ENCODE measurements around the gene NAA40.

Gene NAA40

DNA sequence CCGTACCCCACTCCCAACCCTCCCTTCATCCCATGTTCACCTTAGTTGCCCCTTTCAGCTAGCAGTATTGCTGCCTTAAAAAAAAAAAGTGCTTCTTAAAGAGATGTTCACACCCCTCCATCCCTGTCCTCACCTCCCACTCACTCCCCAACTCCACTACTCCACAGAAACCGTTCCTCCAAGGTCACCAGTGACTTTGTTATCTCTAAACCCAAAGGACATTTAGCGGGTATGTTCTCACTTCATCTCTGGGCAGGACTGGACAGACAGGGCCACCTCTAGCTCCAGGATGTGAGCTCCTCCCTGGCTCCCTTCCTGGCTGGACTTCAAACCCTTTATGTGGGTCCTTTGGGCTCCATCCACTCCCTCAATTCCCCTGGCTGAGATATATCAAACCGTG lies 15.5 kb upstream of the NAA40 start:
- TF ChIP-seq, protein P1, sequence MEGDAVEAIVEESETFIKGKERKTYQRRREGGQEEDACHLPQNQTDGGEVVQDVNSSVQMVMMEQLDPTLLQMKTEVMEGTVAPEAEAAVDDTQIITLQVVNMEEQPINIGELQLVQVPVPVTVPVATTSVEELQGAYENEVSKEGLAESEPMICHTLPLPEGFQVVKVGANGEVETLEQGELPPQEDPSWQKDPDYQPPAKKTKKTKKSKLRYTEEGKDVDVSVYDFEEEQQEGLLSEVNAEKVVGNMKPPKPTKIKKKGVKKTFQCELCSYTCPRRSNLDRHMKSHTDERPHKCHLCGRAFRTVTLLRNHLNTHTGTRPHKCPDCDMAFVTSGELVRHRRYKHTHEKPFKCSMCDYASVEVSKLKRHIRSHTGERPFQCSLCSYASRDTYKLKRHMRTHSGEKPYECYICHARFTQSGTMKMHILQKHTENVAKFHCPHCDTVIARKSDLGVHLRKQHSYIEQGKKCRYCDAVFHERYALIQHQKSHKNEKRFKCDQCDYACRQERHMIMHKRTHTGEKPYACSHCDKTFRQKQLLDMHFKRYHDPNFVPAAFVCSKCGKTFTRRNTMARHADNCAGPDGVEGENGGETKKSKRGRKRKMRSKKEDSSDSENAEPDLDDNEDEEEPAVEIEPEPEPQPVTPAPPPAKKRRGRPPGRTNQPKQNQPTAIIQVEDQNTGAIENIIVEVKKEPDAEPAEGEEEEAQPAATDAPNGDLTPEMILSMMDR (IDR thresholded peaks at IDR 0.05; ENCODE audit: insufficient read depth, missing control alignments): no peak
- no peak for DNase-seq (ENCODE audit: insufficient read length, low spot score)
- no peak for FAIRE-seq

- DNase-seq (ENCODE audit: insufficient read length, low spot score) (no peak), FAIRE-seq (no peak)
- TF ChIP-seq, protein P1 (IDR thresholded peaks at IDR 0.05; ENCODE audit: insufficient read depth, missing control alignments): no peak
These were observed 9.2 kb upstream of the NAA40 start for GRCh38 chr11:63929616-63930015.

- FAIRE-seq: no peak
- DNase-seq (ENCODE audit: insufficient read length, low spot score): no peak
These were observed 7.8 kb upstream of the NAA40 start for GRCh38 chr11:63931045-63931444.

GRCh38 chr11:63931876-63932275 lies 6.9 kb upstream of the NAA40 start:
- DNase-seq (ENCODE audit: insufficient read length, low spot score): no peak
- TF ChIP-seq, protein P1 (IDR thresholded peaks at IDR 0.05; ENCODE audit: insufficient read depth, missing control alignments): no peak
- no peak for FAIRE-seq

More at GRCh38 chr11:63931045-63931444, 7.8 kb upstream of the NAA40 start:
- TF ChIP-seq, protein P1 (IDR thresholded peaks at IDR 0.05; ENCODE audit: insufficient read depth, missing control alignments): no peak

- DNase-seq (ENCODE audit: insufficient read length, low spot score) (no peak), FAIRE-seq (no peak)
- TF ChIP-seq, protein P1 (IDR thresholded peaks at IDR 0.05; ENCODE audit: insufficient read depth, missing control alignments): no peak
These were observed 5.3 kb upstream of the NAA40 start for GRCh38 chr11:63933459-63933858.

DNA sequence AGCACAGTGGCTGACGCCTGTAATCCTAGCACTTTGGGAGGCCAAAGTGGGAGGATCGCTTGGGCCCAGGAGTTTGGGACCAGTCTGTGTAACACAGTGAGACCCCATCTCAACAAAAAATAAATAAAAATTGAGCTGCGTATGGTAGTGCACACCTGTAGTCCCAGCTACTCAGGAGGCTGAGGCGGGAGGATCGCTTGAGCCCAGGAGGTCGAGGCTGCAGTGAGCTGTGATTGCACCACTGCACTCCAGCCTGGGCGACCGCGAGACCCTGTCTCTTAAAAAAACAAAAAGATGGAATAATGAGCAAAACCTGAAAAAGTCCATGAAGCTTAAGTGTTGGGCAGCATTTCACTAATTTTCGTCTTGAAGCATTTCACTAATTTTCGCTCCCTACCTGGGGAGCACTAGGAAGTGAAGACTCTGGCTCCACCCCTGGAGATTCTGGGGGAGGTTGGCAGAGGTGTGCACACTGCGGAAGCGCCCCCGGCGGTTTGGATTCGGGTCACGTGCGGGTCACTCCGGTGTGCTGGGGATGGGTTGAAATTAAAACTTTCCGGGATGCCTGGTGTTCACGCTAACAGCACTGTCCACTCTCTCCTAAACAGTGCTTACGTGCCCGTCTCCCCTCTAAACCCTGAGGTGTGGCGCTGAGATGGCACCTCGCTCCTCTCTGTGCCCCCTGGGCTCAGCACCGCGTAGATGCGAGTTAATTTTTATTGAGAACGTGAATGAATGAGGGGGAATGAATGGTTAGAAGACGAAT lies 906 bp upstream of the NAA40 start:
- FAIRE-seq: no peak
- TF ChIP-seq, protein P1 (IDR thresholded peaks at IDR 0.05; ENCODE audit: insufficient read depth, missing control alignments): no peak
- no peak for DNase-seq (ENCODE audit: insufficient read length, low spot score)

- no peak for DNase-seq (ENCODE audit: insufficient read length, low spot score)
- FAIRE-seq: no peak
- TF ChIP-seq, protein P1 (IDR thresholded peaks at IDR 0.05; ENCODE audit: insufficient read depth, missing control alignments): no peak
These were observed 642 bp downstream of the NAA40 start for GRCh38 chr11:63939397-63939891.

Data from D721Med (cell line).